Measurements from ENCODE around the gene RGS7BP.

The RGS7BP gene

DNA sequence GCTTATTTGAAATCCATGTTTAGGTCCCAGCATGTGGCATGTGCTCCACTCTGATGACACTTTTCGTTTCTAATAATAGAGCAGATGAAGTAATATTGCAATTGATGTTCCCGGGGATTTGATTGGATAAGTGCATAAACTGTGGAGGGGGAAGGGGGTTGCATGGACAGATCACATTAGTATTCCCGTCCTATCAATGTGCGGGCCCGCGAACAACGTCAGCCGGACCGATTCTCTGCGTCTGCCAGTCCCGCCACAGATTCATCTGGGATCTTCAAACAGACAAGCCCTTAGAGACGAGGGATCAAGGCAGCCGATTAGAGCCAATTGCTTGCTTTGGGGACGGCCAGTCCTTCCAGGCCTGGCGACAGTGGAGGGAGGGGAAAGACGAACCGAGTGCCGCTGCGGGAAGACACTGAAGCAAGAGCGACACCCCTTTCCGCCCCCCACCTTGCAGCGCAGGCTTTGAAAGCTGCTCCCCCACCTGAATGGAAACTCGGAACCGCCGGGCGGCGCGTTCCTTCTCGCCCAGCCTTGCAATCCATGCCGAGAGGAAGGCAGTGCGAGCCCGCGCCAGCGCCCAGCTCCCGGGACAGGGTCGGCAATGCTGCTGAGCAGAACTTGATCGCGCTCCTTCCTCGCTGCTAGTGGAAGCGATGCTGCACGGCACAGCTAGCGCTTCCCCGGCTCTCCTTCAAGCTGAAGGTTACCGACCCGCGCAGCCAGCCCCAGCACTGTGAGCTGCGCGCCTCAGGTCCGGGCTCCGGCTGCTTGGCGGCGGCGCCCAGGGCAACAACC is at the start of gene RGS7BP:
TSS of gene RGS7BP (plus strand) at position 247 of the 798 bp plus-strand sequence. CDS start 610 bp downstream, outside the sequence.
- H3K36me3 ChIP-seq (ENCODE audit: control insufficient read depth, insufficient read depth, low read length): no peaks in the 10 kb centered on the region
- peaks cover 22% of the 10 kb centered on the region for H3K4me1 ChIP-seq (ENCODE audit: control insufficient read depth, insufficient read depth, low read length)
- H3K9ac ChIP-seq (ENCODE audit: low read depth, low read length): peak within 1 kb of the TSS; percentile 59
- peak within 1 kb of the TSS; percentile 81 for H3K4me3 ChIP-seq (ENCODE audit: low read depth, low read length)
- H3K27ac ChIP-seq (ENCODE audit: low read depth, low read length): peak within 1 kb of the TSS; percentile 54
- H3K9me3 ChIP-seq (ENCODE audit: control insufficient read depth, insufficient read depth, low read length): no peaks in the 10 kb centered on the region
- H3K27me3 ChIP-seq (ENCODE audit: control insufficient read depth, insufficient read depth, low read length): peaks cover 51% of the 10 kb centered on the region

GRCh38 chr5:64457846-64458245 is 48.0 kb upstream of the RGS7BP start:
- Histone ChIP-seq H3K9me3 (ENCODE audit: control insufficient read depth, insufficient read depth, low read length) (no peaks in the 10 kb centered on the region), H3K4me1 (ENCODE audit: control insufficient read depth, insufficient read depth, low read length) (no peaks in the 10 kb centered on the region), H3K36me3 (ENCODE audit: control insufficient read depth, insufficient read depth, low read length) (no peaks in the 10 kb centered on the region), H3K27ac (ENCODE audit: low read depth, low read length) (no peak overlapping the region), H3K9ac (ENCODE audit: low read depth, low read length) (no peak overlapping the region), H3K4me3 (ENCODE audit: low read depth, low read length) (no peak overlapping the region), H3K27me3 (ENCODE audit: control insufficient read depth, insufficient read depth, low read length) (no peaks in the 10 kb centered on the region)

DNA sequence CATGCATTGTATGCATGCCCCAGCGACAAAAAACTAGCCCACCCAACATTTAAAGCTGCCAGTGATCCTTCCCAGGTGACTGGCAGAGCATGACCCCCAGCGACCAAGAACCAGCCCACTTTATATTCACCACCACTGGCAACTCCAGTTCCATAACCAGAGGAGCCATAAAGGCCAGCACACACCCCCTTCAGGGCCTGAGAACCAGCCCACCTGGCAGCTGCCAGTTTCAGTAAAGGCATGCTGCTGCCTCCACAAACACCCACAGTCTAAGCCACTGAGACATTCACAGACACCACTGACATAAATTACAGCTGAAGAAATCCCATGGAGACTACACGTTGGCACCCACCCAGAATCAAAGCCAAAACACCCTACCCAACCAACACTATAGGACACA is 46.9 kb upstream of the RGS7BP start:
- no peak overlapping the region for H3K27ac ChIP-seq (ENCODE audit: low read depth, low read length)
- H3K9ac ChIP-seq (ENCODE audit: low read depth, low read length): no peak overlapping the region
- H3K36me3 ChIP-seq (ENCODE audit: control insufficient read depth, insufficient read depth, low read length): no peaks in the 10 kb centered on the region
- no peak overlapping the region for H3K4me3 ChIP-seq (ENCODE audit: low read depth, low read length)
- no peaks in the 10 kb centered on the region for H3K27me3 ChIP-seq (ENCODE audit: control insufficient read depth, insufficient read depth, low read length)
- no peaks in the 10 kb centered on the region for H3K4me1 ChIP-seq (ENCODE audit: control insufficient read depth, insufficient read depth, low read length)
- H3K9me3 ChIP-seq (ENCODE audit: control insufficient read depth, insufficient read depth, low read length): no peaks in the 10 kb centered on the region

- Histone ChIP-seq H3K36me3 (ENCODE audit: control insufficient read depth, insufficient read depth, low read length) (no peaks in the 10 kb centered on the region), H3K27ac (ENCODE audit: low read depth, low read length) (no peak overlapping the region), H3K27me3 (ENCODE audit: control insufficient read depth, insufficient read depth, low read length) (no peaks in the 10 kb centered on the region), H3K9ac (ENCODE audit: low read depth, low read length) (no peak overlapping the region), H3K4me3 (ENCODE audit: low read depth, low read length) (no peak overlapping the region), H3K4me1 (ENCODE audit: control insufficient read depth, insufficient read depth, low read length) (no peaks in the 10 kb centered on the region), H3K9me3 (ENCODE audit: control insufficient read depth, insufficient read depth, low read length) (no peaks in the 10 kb centered on the region)
Observed at GRCh38 chr5:64462391-64462790, 43.4 kb upstream of the RGS7BP start.

DNA sequence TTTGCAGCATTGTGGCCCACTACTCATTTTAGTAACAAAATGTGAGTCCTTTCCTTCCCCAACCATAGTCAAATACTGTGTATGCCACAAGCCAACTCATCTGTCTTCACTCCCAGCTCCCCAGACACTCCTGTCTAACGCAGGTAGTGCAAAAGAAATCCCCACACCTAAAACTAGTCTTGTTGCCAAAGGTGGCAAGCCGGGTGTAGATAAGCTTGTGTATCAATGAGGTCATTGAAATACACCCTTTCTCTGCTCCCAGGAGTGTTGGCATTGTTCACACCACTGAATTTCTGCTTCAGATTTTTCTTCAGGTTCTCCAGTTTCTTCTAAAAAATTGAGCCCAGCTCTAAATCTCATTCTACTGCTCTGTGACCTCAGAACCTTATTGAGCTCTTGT is 19.7 kb upstream of the RGS7BP start:
- H3K4me1 ChIP-seq (ENCODE audit: control insufficient read depth, insufficient read depth, low read length): no peaks in the 10 kb centered on the region
- no peak overlapping the region for H3K4me3 ChIP-seq (ENCODE audit: low read depth, low read length)
- H3K9me3 ChIP-seq (ENCODE audit: control insufficient read depth, insufficient read depth, low read length): no peaks in the 10 kb centered on the region; the same call in none of the 2 replicates
- no peak overlapping the region for H3K9ac ChIP-seq (ENCODE audit: low read depth, low read length)
- no peak overlapping the region for H3K27ac ChIP-seq (ENCODE audit: low read depth, low read length)
- H3K36me3 ChIP-seq (ENCODE audit: control insufficient read depth, insufficient read depth, low read length): no peaks in the 10 kb centered on the region
- no peaks in the 10 kb centered on the region for H3K27me3 ChIP-seq (ENCODE audit: control insufficient read depth, insufficient read depth, low read length)

DNA sequence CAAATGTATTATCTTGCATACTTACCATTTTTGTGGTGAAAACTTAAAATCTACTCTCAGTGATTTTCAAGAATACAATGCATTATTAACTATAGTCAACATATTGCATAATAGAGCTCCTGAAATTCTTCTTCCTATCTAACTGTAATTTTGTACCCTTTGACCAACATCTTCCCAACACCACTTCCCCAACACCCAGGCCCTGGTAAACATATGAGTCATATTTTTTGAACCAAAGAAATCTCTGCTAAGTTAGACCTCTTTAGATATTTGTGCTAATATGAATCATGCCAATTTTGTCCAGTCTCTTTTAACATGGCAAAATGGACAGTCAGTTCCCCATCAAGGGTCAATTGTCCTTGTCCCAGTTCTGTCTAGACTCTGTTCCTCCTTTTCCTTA is 18.5 kb upstream of the RGS7BP start:
- H3K27ac ChIP-seq (ENCODE audit: low read depth, low read length): no peak overlapping the region
- no peak overlapping the region for H3K4me3 ChIP-seq (ENCODE audit: low read depth, low read length)
- no peaks in the 10 kb centered on the region; the same call in none of the 2 replicates for H3K9me3 ChIP-seq (ENCODE audit: control insufficient read depth, insufficient read depth, low read length)
- no peaks in the 10 kb centered on the region for H3K4me1 ChIP-seq (ENCODE audit: control insufficient read depth, insufficient read depth, low read length)
- H3K9ac ChIP-seq (ENCODE audit: low read depth, low read length): no peak overlapping the region
- H3K27me3 ChIP-seq (ENCODE audit: control insufficient read depth, insufficient read depth, low read length): no peaks in the 10 kb centered on the region
- no peaks in the 10 kb centered on the region for H3K36me3 ChIP-seq (ENCODE audit: control insufficient read depth, insufficient read depth, low read length)

DNA sequence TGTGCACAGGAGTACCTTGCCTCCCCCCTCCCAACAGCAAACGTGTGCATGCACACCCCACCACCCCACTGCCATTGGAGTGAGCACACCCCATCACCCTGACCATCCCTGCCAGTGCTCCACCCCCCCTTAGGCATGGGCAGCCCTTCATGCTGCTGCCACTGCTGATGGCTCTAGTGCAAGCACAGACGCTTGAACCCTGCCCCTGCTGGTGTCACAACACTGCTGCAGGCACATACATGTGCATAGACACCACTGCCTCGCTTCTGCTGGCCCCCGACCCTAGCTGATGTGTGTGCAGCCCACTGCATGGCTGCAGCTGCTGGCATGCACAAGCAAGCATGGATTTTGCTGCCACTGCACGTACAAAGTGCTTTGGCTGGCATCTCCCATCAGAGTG is 16.0 kb upstream of the RGS7BP start:
- Histone ChIP-seq H3K36me3 (ENCODE audit: control insufficient read depth, insufficient read depth, low read length) (no peaks in the 10 kb centered on the region), H3K27me3 (ENCODE audit: control insufficient read depth, insufficient read depth, low read length) (no peaks in the 10 kb centered on the region), H3K4me1 (ENCODE audit: control insufficient read depth, insufficient read depth, low read length) (no peaks in the 10 kb centered on the region), H3K4me3 (ENCODE audit: low read depth, low read length) (no peak overlapping the region), H3K9me3 (ENCODE audit: control insufficient read depth, insufficient read depth, low read length) (no peaks in the 10 kb centered on the region; the same call in none of the 2 replicates), H3K27ac (ENCODE audit: low read depth, low read length) (no peak overlapping the region), H3K9ac (ENCODE audit: low read depth, low read length) (no peak overlapping the region)

GRCh38 chr5:64497386-64497785 is 8.4 kb upstream of the RGS7BP start:
- no peaks in the 10 kb centered on the region for H3K9me3 ChIP-seq (ENCODE audit: control insufficient read depth, insufficient read depth, low read length)
- H3K27ac ChIP-seq (ENCODE audit: low read depth, low read length): no peak overlapping the region
- no peaks in the 10 kb centered on the region for H3K36me3 ChIP-seq (ENCODE audit: control insufficient read depth, insufficient read depth, low read length)
- H3K4me3 ChIP-seq (ENCODE audit: low read depth, low read length): no peak overlapping the region
- peaks cover 14% of the 10 kb centered on the region for H3K4me1 ChIP-seq (ENCODE audit: control insufficient read depth, insufficient read depth, low read length)
- H3K9ac ChIP-seq (ENCODE audit: low read depth, low read length): no peak overlapping the region
- H3K27me3 ChIP-seq (ENCODE audit: control insufficient read depth, insufficient read depth, low read length): no peaks in the 10 kb centered on the region

DNA sequence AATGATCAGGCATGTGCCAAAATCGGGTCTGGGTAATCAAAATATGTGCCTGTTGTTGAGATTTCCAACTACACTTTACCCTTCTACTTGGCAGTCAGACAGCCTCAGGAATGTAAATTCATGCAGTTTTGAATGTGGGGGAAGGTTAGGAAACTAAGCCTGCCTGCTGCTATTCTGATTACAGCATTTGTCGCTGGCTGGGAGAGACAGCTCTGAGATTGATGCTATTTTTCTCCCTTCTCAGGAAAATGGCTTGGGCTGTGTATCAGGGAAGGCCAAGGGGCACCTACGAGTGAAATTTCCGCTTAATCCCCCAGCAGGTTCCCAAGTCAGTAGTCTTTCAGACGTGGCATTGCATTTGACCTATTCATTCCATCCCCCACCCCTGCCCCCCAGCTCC is 3.6 kb upstream of the RGS7BP start:
- H3K9ac ChIP-seq (ENCODE audit: low read depth, low read length): no peak overlapping the region
- peaks cover 27% of the 10 kb centered on the region for H3K4me1 ChIP-seq (ENCODE audit: control insufficient read depth, insufficient read depth, low read length)
- peak overlapping the region; percentile 10; the same call in 1 of the 2 replicates for H3K4me3 ChIP-seq (ENCODE audit: low read depth, low read length)
- peak overlapping the region; percentile 63 for H3K27ac ChIP-seq (ENCODE audit: low read depth, low read length)
- H3K27me3 ChIP-seq (ENCODE audit: control insufficient read depth, insufficient read depth, low read length): peaks cover 40% of the 10 kb centered on the region
- H3K36me3 ChIP-seq (ENCODE audit: control insufficient read depth, insufficient read depth, low read length): no peaks in the 10 kb centered on the region
- no peaks in the 10 kb centered on the region for H3K9me3 ChIP-seq (ENCODE audit: control insufficient read depth, insufficient read depth, low read length)

DNA sequence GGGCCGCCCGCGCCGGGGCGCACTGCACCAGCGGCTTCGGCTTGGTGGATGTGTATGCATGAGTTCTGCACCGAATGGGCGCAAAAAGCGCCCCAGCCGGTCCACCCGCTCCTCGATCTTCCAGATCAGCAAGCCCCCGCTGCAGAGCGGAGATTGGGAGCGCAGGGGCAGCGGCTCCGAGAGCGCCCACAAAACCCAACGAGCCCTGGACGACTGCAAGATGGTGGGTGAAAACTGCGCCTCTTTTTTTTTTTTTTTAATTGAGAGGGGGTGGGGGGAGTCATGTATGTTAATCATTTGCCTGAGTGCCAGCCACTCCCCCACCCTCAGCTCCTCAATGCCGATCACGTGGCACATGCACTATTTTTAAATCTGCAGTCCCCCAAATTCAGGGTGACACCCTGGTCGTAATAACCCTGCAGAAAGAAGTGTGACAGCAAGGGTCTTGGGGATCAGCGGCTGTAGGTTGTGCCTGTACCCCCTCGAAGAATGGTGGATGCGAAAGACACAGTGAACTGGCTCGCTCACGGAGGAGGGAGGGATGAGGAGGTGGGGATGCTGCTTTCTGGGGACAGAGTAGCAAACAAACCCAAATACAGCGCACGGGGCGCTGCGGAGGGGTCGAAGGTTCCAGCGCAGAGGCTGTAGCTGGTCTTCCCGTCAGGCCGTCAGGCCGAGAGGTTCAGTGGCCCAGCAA is 900 bp downstream of the RGS7BP start:
- Histone ChIP-seq H3K36me3 (ENCODE audit: control insufficient read depth, insufficient read depth, low read length) (no peaks in the 10 kb centered on the region), H3K4me3 (ENCODE audit: low read depth, low read length) (peak overlapping the region; percentile 81), H3K4me1 (ENCODE audit: control insufficient read depth, insufficient read depth, low read length) (peaks cover 22% of the 10 kb centered on the region), H3K9ac (ENCODE audit: low read depth, low read length) (peak overlapping the region; percentile 59), H3K9me3 (ENCODE audit: control insufficient read depth, insufficient read depth, low read length) (no peaks in the 10 kb centered on the region), H3K27ac (ENCODE audit: low read depth, low read length) (peak overlapping the region; percentile 54), H3K27me3 (ENCODE audit: control insufficient read depth, insufficient read depth, low read length) (peaks cover 51% of the 10 kb centered on the region)

- Histone ChIP-seq H3K4me1 (ENCODE audit: control insufficient read depth, insufficient read depth, low read length) (peaks cover 17% of the 10 kb centered on the region), H3K4me3 (ENCODE audit: low read depth, low read length) (peak overlapping the region; percentile 81), H3K9me3 (ENCODE audit: control insufficient read depth, insufficient read depth, low read length) (no peaks in the 10 kb centered on the region), H3K27ac (ENCODE audit: low read depth, low read length) (no peak overlapping the region), H3K36me3 (ENCODE audit: control insufficient read depth, insufficient read depth, low read length) (no peaks in the 10 kb centered on the region), H3K27me3 (ENCODE audit: control insufficient read depth, insufficient read depth, low read length) (peaks cover 51% of the 10 kb centered on the region), H3K9ac (ENCODE audit: low read depth, low read length) (no peak overlapping the region)
Observed at GRCh38 chr5:64507264-64507605, 1.4 kb downstream of the RGS7BP start.
